ENCODE measurements around the gene IKZF3. TPM values are rescaled to one million over a fixed set of nuclear protein-coding genes. Genes with fewer than 3 reads are reported as not detected.

IKZF3 gene
- total RNA-seq, 4 donors from 2014 or later = 0.60 to 1.9 (median 1.1) TPM

- Histone ChIP-seq H3K4me1 (no peaks in the 10 kb centered on the region), H3K4me3 (no peak overlapping the region), H3K27ac (no peak overlapping the region), H3K36me3 (no peaks in the 10 kb centered on the region), H3K9me3 (no peaks in the 10 kb centered on the region), H3K27me3 (peaks cover 20% of the 10 kb centered on the region)
- DNase-seq (ENCODE audit: low spot score in 2 of 2) = no peak
- no peak for TF ChIP-seq POLR2A (IDR thresholded peaks at IDR 0.05)
- TF ChIP-seq EP300 (IDR thresholded peaks at IDR 0.05) = no peak
- TF ChIP-seq POLR2AphosphoS5 (IDR thresholded peaks at IDR 0.05) = no peak
- no peak for TF ChIP-seq CTCF (IDR thresholded peaks at IDR 0.05)
- WGBS = 95% methylated on average over 10 of the region's 10 CpGs
These were observed 102.1 kb downstream of the IKZF3 start for GRCh38 chr17:39761861-39762496.

- 87% methylated on average over 5 of the region's 5 CpGs for WGBS
- DNase-seq (ENCODE audit: low spot score in 2 of 2) = no peak
- Histone ChIP-seq H3K4me1 (peaks cover 11% of the 10 kb centered on the region), H3K4me3 (no peak overlapping the region), H3K9me3 (no peaks in the 10 kb centered on the region), H3K27me3 (peaks cover 12% of the 10 kb centered on the region), H3K27ac (no peak overlapping the region), H3K36me3 (no peaks in the 10 kb centered on the region)
- TF ChIP-seq POLR2A (IDR thresholded peaks at IDR 0.05) = no peak
- no peak for TF ChIP-seq CTCF (IDR thresholded peaks at IDR 0.05)
These were observed 104.9 kb downstream of the IKZF3 start for GRCh38 chr17:39759204-39759603.

GRCh38 chr17:39757931-39758873 lies 105.9 kb downstream of the IKZF3 start:
- Histone ChIP-seq H3K27ac (no peak overlapping the region), H3K4me1 (peaks cover 19% of the 10 kb centered on the region), H3K9me3 (no peaks in the 10 kb centered on the region), H3K36me3 (no peaks in the 10 kb centered on the region), H3K27me3 (peaks cover 6% of the 10 kb centered on the region), H3K4me3 (no peak overlapping the region)
- 74% methylated on average over 12 of the region's 12 CpGs for WGBS
- TF ChIP-seq CTCF (IDR thresholded peaks at IDR 0.05) (no peak), POLR2A (IDR thresholded peaks at IDR 0.05) (no peak), POLR2AphosphoS5 (IDR thresholded peaks at IDR 0.05) (no peak), EP300 (IDR thresholded peaks at IDR 0.05) (no peak)
- DNase-seq (ENCODE audit: low spot score in 2 of 2) = no peak

GRCh38 chr17:39757176-39757662 lies 106.9 kb downstream of the IKZF3 start:
- no peak for TF ChIP-seq EP300 (IDR thresholded peaks at IDR 0.05)
- no peak for TF ChIP-seq POLR2A (IDR thresholded peaks at IDR 0.05)
- no peak for TF ChIP-seq POLR2AphosphoS5 (IDR thresholded peaks at IDR 0.05)
- TF ChIP-seq CTCF (IDR thresholded peaks at IDR 0.05) = no peak
- Histone ChIP-seq H3K27ac (no peak overlapping the region), H3K36me3 (no peaks in the 10 kb centered on the region), H3K27me3 (peaks cover 6% of the 10 kb centered on the region), H3K4me3 (no peak overlapping the region), H3K9me3 (no peaks in the 10 kb centered on the region), H3K4me1 (peaks cover 24% of the 10 kb centered on the region)
- WGBS = 90% methylated on average over 4 of the region's 4 CpGs
- no peak for DNase-seq (ENCODE audit: low spot score in 2 of 2)

All from suprapubic skin (tissue), 4 donors.